OCI-LY3 (cell line): ENCODE results near the gene SOX9.

Source experiments
- H2AFZ ChIP-seq: fragments of 200-600, 300-600 bp; shearing (Covaris generic); 2 replicates; pipeline ENCODE4 v1.6.0; 2014; ENCODE audit warnings: antibody characterized with exemption, low read depth, low read length
- H3K27ac ChIP-seq: fragments of 200-600, 300-600 bp; sonication (generic); 2 replicates; pipeline ENCODE4 v1.5.1; 2014; ENCODE audit warnings: mild to moderate bottlenecking, low read length, moderate library complexity, mixed read lengths
- H3K27me3 ChIP-seq: fragments of 200-600, 300-600 bp; sonication (generic); 2 replicates; pipeline ENCODE4 v1.6.1; 2014; ENCODE audit warnings: low read depth, low read length, mixed read lengths
- H3K36me3 ChIP-seq: fragments of 200-600, 300-600 bp; sonication (generic); replicated peaks from 2 replicates; pipeline ENCODE3; 2014; ENCODE audit warnings: low read depth, low read length, mixed read lengths
- H3K4me1 ChIP-seq: fragments of 300-600, 200-600 bp; sonication (generic); 2 replicates; pipeline ENCODE4 v1.6.1; 2014; ENCODE audit warnings: low read length, mixed read lengths
- H3K4me2 ChIP-seq: fragments of 200-600, 300-600 bp; sonication (generic); 2 replicates; pipeline ENCODE4 v1.6.1; 2014; ENCODE audit warnings: low read length, mixed read lengths
- H3K4me3 ChIP-seq: fragments of 300-600, 200-600 bp; sonication (generic); 2 replicates; pipeline ENCODE4 v1.5.1; 2014; ENCODE audit warnings: antibody characterized with exemption, mild to moderate bottlenecking, low read length, moderate library complexity
- H3K79me2 ChIP-seq: fragments of 300-600, 200-600 bp; shearing (Covaris generic); 2 replicates; pipeline ENCODE4 v1.6.1; 2014; ENCODE audit warnings: mild to moderate bottlenecking, low read length, mixed read lengths
- H3K9ac ChIP-seq: fragments of 300-600, 200-600 bp; shearing (Covaris generic); 2 replicates; pipeline ENCODE4 v1.6.0; 2014; ENCODE audit warnings: mild to moderate bottlenecking, low read length, moderate library complexity
- H3K9me3 ChIP-seq: fragments of 200-600, 300-600 bp; shearing (Covaris generic); 2 replicates; pipeline ENCODE4 v1.6.1; 2014; ENCODE audit warnings: low read length, mixed read lengths; ENCODE audit not compliant: insufficient read depth
- H4K20me1 ChIP-seq: fragments of 200-600, 300-600 bp; sonication (generic); 2 replicates; pipeline ENCODE4 v1.6.1; 2016; ENCODE audit warnings: low read length, mixed read lengths; ENCODE audit not compliant: insufficient read depth
- EZH2phosphoT487 ChIP-seq: fragments of 200-600 bp; shearing (Covaris generic); IDR thresholded peaks from 2 replicates; pipeline ENCODE4 v1.6.1; 2018; ENCODE audit warnings: antibody characterized with exemption, mixed run types, low read depth
- TF ChIP-seq, protein P1 (sequence below): fragments of 200-600, 300-600 bp; sonication (generic); IDR thresholded peaks from 2 replicates; pipeline ENCODE4 v1.5.1; 2014; ENCODE audit warnings: antibody characterized with exemption, low read length, low read depth

SOX9 gene

DNA sequence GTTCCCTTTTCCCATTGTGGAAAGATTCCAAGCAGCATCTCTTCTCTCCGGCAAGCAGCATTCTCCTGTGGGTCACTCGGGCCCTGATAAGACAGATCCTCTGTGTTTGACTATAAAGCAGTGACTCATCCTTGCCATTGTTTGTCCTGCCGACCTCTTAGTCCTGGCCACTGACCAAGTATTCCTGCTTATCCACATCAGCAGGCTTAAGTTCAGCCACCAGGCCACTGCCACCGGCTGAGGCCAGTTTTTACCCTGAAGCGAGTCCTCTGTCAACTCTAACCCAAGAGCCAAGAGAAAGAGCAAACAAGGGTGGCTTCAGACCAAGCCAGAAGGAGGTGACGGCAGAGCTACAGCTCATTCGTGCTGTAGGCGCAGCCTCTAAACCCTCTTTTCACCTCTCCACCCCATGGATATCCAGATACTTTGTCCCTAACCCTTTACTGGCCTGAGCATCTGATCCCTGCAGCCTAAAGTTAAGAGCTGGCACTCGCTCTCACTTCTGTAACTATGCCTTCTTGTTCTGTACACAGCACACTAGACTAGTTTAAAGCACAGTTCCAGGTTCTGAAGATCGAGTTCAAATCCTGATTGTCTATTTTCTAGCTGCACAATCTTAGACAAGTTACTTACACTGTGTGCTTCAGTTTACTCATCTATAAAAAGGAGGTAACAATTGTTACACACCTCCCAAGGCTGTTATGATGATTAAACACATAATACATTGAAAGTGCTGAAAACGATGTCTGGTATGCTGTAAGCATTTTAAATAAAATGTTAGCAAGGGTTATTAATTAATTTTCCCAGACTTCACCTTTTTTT, 31.0 kb downstream of the SOX9 start:
- Histone ChIP-seq H3K36me3 (no peaks in the 10 kb centered on the region), H3K4me1 (no peaks in the 10 kb centered on the region), H3K27me3 (peaks cover 19% of the 10 kb centered on the region), H3K9me3 (no peaks in the 10 kb centered on the region), H2AFZ (no peak overlapping the region), H3K4me3 (no peak overlapping the region), H3K79me2 (no peaks in the 10 kb centered on the region), H3K4me2 (no peak overlapping the region), H4K20me1 (no peaks in the 10 kb centered on the region), H3K27ac (no peak overlapping the region), H3K9ac (no peak overlapping the region)
- TF ChIP-seq, protein P1, sequence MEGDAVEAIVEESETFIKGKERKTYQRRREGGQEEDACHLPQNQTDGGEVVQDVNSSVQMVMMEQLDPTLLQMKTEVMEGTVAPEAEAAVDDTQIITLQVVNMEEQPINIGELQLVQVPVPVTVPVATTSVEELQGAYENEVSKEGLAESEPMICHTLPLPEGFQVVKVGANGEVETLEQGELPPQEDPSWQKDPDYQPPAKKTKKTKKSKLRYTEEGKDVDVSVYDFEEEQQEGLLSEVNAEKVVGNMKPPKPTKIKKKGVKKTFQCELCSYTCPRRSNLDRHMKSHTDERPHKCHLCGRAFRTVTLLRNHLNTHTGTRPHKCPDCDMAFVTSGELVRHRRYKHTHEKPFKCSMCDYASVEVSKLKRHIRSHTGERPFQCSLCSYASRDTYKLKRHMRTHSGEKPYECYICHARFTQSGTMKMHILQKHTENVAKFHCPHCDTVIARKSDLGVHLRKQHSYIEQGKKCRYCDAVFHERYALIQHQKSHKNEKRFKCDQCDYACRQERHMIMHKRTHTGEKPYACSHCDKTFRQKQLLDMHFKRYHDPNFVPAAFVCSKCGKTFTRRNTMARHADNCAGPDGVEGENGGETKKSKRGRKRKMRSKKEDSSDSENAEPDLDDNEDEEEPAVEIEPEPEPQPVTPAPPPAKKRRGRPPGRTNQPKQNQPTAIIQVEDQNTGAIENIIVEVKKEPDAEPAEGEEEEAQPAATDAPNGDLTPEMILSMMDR: no peak
- no peak for TF ChIP-seq EZH2phosphoT487

DNA sequence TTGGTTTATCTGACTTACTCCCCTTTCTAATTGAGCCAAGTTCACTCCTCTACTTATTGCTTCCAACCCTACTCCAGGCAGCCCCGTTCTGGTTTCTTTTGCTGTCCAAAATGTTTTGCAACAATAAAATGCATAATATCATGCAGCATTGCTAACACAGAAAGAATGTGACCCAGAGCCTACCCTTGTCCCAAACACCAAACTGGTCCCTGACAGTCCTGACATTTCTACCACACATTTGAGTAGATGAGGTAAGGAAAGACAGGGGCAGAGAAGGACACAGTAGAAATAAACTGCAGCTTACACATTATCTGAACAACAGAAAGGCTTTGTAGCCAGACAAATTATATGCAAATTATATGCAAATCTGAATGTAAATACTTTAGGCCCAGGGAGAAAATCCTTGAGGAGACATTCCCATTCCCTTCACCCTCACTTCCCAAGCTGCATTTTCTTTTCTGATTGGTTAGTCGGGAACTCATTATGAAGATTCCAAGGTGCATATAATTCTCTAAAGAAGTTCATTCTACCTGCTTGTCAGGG, 31.6 kb downstream of the SOX9 start:
- Histone ChIP-seq H3K9me3 (no peaks in the 10 kb centered on the region), H3K36me3 (no peaks in the 10 kb centered on the region), H3K4me2 (no peak overlapping the region), H3K4me3 (no peak overlapping the region), H3K79me2 (no peaks in the 10 kb centered on the region), H3K9ac (no peak overlapping the region), H3K4me1 (no peaks in the 10 kb centered on the region), H3K27me3 (peaks cover 17% of the 10 kb centered on the region), H2AFZ (no peak overlapping the region), H3K27ac (no peak overlapping the region), H4K20me1 (no peaks in the 10 kb centered on the region)
- no peak for TF ChIP-seq EZH2phosphoT487
- TF ChIP-seq, protein P1: no peak

DNA sequence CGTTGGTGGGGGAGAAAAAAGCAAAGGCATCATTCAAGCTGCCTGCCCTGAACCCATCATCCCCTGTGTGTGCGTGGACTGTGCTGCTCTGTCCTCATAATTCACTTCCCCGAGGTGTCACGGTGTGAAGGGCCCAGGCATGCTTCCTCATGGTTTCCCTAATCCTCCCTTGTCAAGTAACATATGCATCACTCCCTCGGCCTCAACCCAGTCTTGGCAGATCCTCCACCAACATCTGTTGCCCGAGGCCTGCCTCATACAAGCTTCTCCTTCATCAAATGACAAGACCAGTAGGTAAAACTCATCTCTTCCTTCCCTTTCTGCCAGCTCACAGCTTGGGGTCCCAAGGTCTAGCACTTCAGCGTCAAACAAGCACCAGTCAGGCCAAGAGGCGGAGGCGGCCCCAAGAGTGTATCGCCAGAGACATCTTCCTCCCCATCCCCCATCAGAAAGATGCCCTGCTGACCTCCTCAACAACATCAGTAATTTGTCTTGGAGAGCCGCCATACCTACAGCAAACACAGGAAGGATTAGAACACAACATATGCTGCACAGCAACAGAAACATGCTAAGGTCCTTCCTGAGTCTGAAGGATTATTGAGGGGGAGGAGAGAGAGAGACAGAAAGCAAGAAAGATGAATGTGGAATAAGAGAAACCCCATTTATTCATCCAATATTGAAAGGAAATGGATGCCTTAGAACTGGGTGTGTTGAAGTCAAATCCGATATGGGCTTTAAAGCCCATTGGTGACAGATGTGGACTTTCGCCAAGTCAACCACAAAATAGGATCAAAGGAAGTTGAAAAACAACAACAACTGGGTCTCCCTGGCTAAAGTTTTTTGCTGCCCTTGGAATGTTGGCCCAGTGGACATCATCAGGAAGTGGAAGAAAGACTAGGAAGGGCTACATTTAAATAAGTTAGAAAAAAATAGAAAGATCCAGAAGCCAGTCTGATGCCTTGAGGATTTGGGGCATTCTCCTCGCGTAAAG, 38.4 kb downstream of the SOX9 start:
- no peak for TF ChIP-seq EZH2phosphoT487
- TF ChIP-seq, protein P1: no peak
- Histone ChIP-seq H3K27me3 (no peaks in the 10 kb centered on the region), H3K9me3 (no peaks in the 10 kb centered on the region), H3K4me2 (no peak overlapping the region), H4K20me1 (no peaks in the 10 kb centered on the region), H3K4me3 (no peak overlapping the region), H3K36me3 (no peaks in the 10 kb centered on the region), H3K27ac (no peak overlapping the region), H3K9ac (no peak overlapping the region), H2AFZ (no peak overlapping the region), H3K4me1 (no peaks in the 10 kb centered on the region), H3K79me2 (no peaks in the 10 kb centered on the region)

DNA sequence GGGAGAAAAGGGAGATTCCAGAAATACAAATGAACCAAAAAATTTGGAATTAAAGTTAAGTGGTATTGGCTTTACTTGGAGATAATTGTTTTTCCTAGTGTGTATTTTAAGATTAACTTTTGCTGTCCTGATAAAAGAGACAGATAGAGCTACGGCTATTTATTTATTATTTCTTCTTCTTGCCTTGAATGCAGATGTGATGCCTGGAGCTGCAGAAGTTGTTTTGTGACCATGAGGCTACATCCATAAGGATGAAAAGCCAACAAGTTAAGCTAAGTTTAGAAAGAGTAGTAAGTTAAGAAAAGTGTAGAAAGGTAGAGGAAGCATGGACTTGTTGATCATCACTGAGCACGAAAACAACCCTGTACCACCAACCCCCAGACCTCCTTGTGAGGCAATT, 41.7 kb downstream of the SOX9 start:
- Histone ChIP-seq H2AFZ (no peak overlapping the region), H3K9me3 (no peaks in the 10 kb centered on the region)

More for the DNA sequence above, 41.7 kb downstream of the SOX9 start:
- Histone ChIP-seq H3K4me1 (no peaks in the 10 kb centered on the region), H3K27ac (no peak overlapping the region), H3K79me2 (no peaks in the 10 kb centered on the region), H3K36me3 (no peaks in the 10 kb centered on the region), H3K9ac (no peak overlapping the region), H3K4me3 (no peak overlapping the region), H3K4me2 (no peak overlapping the region), H4K20me1 (no peaks in the 10 kb centered on the region), H3K27me3 (no peaks in the 10 kb centered on the region)
- TF ChIP-seq, protein P1: no peak
- no peak for TF ChIP-seq EZH2phosphoT487
